GM19193 (cell line): ENCODE results near the gene DELE1.

Experiments
- POLR2A ChIP-seq: IDR thresholded peaks from 4 replicates; pipeline ENCODE4 v1.6.1; 2011; ENCODE audit not compliant: insufficient read depth, insufficient read length; ENCODE audit errors: extremely low read depth

DELE1 gene

GRCh38 chr5:141880961-141881801 lies 42.5 kb upstream of the DELE1 start:
- no peak for TF ChIP-seq POLR2A

DNA sequence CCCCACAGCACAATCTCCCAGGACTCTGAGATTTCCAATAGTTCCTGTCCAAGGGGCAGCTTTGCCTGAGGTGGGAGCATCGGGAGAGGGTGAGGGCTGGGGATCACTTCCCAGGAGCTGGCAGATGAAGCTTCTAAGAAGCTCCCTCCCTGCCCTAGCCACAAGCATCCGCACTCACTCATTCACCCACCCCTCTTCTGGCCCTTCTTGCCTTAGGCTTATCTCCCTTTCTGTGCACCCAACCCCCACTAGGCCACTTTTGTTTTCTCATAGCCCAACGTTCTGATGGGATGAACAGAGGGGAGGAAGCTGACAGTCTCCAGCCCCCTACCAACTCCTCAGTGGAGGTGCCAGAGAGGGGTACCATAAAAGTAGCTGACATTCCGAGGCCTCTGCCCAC lies 41.8 kb upstream of the DELE1 start:
- TF ChIP-seq POLR2A = no peak

DNA sequence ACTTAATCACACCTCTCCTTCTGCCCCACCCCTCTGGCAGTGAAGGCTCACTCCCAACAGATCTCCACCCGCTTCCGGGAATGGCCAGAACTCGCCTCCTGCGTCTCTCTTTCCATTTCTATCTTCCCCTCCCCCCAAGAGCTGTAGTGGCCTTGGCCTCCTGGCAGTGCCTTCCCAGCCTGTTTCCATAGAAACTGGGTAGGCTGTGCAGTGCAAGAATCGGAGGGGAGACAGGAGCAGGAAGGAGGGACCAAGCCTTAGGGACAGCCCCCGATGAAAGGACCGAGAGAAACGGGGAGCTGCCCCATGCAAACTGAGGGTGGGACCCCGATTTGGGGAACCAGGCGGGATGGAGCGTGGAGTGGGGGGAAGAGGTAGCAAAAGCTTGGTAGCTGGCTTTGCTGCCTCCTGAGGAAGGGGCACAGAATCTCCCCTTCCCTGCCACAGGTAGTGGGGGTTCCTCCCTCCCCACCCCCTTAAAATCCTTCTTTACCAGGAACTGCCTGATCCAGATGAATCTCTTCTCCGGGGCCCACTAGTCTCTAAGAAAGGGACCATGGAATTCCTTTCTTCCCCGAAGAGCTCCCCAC lies 41.0 kb upstream of the DELE1 start:
- TF ChIP-seq POLR2A = no peak

- no peak for TF ChIP-seq POLR2A
These were observed 40.3 kb upstream of the DELE1 start for GRCh38 chr5:141883184-141883891.

DNA sequence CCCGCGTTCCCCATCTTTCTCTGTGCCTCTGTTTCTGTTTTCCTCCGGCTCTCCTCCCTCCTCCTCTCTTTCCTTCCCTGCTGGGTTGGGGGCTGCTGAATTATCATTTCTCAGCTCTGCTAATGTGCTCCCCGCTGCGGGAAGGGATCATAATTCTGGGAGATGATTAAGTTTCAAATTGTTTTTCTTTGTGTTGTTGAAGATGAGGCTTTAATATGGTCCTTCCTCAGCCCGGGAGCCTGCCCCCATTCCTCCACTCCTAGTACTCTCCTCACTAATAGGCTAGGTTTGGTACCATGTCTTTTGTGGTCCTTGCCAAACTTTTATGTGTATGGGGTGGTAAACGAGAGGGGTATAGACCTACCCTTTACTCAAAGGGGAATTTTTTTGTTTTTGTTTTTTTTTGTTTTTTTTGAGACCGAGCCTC lies 39.8 kb upstream of the DELE1 start:
- TF ChIP-seq POLR2A = no peak

- TF ChIP-seq POLR2A = no peak
These were observed 34.3 kb upstream of the DELE1 start for GRCh38 chr5:141889282-141889871.

DNA sequence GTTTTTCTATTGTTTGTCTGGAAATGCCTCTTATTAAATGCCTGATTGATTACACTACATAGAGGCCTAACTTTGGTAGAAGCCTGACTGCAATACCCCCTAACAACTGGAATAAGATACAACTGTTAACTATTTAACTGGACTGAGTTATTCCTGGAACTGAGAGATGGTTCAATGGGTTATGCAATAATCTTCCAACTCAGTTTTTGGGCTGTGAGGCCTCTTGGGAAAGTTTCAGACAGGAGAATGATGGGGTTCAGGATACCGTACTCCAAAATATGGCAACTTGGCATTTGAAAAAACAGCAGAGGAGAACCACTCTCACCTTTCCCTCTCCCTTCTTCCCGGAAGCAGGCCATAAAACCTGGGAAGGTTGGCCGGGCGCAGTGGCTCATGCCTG lies 26.2 kb upstream of the DELE1 start:
- no peak for TF ChIP-seq POLR2A

- no peak for TF ChIP-seq POLR2A
These were observed 25.1 kb upstream of the DELE1 start for GRCh38 chr5:141898448-141899049.

DNA sequence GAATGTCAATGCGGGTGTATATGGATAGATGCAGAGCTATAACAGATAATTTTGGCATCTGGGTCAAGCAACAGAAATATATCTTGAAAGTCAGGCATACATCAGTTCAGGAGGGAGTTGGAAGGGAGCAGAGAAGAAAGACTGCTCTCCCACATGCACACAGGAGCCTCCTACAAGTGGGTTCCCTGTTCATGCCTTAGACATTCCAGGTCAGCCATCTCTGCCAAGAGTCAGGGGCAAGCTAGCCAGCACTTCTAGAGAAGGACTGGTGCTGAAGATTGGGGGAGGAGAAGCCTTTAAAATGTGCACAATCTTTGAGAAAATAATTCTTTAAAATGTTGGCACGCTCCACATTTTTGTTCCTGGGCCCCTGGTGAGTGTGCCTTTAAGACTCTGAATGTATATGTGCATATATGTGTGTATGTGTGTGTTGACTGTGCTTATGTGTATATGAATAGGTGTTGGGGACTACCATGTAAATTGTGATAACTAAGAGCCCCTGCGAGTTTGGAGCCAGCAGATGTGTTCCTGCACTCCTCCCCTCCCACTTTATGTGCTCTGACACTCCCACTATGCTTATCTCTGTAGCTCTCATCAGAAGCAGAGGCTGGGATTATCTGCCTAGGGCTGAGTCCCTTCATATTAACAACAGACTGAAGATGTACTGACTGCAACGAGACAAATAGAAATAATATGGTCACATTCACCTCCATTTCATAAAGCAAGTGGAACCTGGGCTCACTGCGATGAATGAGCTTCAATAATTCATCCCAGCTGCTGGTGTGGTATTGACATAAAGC lies 21.5 kb upstream of the DELE1 start:
- TF ChIP-seq POLR2A = no peak

GRCh38 chr5:141903261-141903660 lies 20.4 kb upstream of the DELE1 start:
- TF ChIP-seq POLR2A = no peak

GRCh38 chr5:141904551-141904950 lies 19.1 kb upstream of the DELE1 start:
- no peak for TF ChIP-seq POLR2A

DNA sequence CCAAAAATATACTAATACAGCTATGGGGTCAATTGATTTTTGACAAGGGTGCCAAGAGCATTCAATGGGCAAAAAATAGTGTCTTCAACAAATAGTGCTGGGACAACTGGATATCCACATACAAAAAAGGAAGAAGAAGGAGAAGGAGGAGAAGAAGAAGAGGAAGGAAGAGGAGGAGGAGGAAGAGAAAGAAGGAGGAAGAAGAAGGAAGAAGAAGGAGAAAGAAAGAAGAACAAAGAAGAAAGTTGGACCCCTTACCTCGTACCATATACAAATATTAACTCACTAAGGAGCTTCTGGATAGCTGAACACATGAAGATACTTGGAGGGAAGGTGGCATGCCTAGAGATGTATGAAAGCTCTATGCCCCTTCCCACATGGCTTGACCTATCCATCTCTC lies 17.2 kb upstream of the DELE1 start:
- TF ChIP-seq POLR2A = no peak

- TF ChIP-seq POLR2A = no peak
These were observed 16.7 kb upstream of the DELE1 start for GRCh38 chr5:141906972-141907371.

- no peak for TF ChIP-seq POLR2A
These were observed 14.9 kb upstream of the DELE1 start for GRCh38 chr5:141908796-141909195.
